Activated CD4-positive, alpha-beta T cell treated with anti-CD3 and anti-CD28 coated beads, Interleukin-2, amount 10 ng/mL, durations not matched to agents 7 days and 5 days (primary cell): ENCODE data around the gene OAS2. TPM values are rescaled to one million over a fixed set of nuclear protein-coding genes. Genes with fewer than 3 reads are reported as not detected.
A peak's percentile ranks its signal among the peaks of the same experiment; 100 is the strongest.
"Not testable (repeated sequence)": the region's sequence is repeated elsewhere in the genome, so short reads cannot be mapped to it uniquely, and the experiment has no call there.

Experiments used
- CTCF ChIA-PET: fragments of 350-600 bp; sonication (Branson Sonifier 250); formaldehyde crosslinking; loops from one replicate; lab custom pipeline; 2021; ENCODE audit warnings: antibody characterized with exemption; lab: Charles Lee
- POLR2A ChIA-PET: fragments of 350-600 bp; sonication (Branson Sonifier 250); formaldehyde crosslinking; loops from one replicate; lab custom pipeline; 2021; ENCODE audit warnings: antibody characterized with exemption; lab: Charles Lee
- DNase-seq: peaks from one replicate; pipeline ENCODE4 v3.0.0-alpha.2; 2020
- H3K27ac Mint-ChIP-seq: one replicate; pipeline ENCODE4 v1.8.0; 2021; ENCODE audit warnings: mild to moderate bottlenecking, moderate library complexity, mixed read lengths
- H3K27me3 Mint-ChIP-seq: one replicate; pipeline ENCODE4 v1.8.0; 2021; ENCODE audit warnings: mixed read lengths
- H3K36me3 Mint-ChIP-seq: one replicate; pipeline ENCODE4 v1.8.0; 2021; ENCODE audit warnings: low read depth, mixed read lengths
- H3K4me1 Mint-ChIP-seq: one replicate; pipeline ENCODE4 v1.8.0; 2021; ENCODE audit warnings: mixed read lengths
- H3K4me3 Mint-ChIP-seq: one replicate; pipeline ENCODE4 v1.8.0; 2021; ENCODE audit warnings: mild to moderate bottlenecking, moderate library complexity, mixed read lengths
- H3K9me3 Mint-ChIP-seq: one replicate; pipeline ENCODE4 v1.8.0; 2021; ENCODE audit warnings: mixed read lengths
- total RNA-seq, 2 experiments: library from RNA; stranded (reverse); gene quantifications; one replicate each; pipeline ENCODE4 v1.2.3, GENCODE V29; 2021

OAS2 gene
- total RNA-seq, 2 experiments from 2014 or later, result 294 to 420 TPM

DNA sequence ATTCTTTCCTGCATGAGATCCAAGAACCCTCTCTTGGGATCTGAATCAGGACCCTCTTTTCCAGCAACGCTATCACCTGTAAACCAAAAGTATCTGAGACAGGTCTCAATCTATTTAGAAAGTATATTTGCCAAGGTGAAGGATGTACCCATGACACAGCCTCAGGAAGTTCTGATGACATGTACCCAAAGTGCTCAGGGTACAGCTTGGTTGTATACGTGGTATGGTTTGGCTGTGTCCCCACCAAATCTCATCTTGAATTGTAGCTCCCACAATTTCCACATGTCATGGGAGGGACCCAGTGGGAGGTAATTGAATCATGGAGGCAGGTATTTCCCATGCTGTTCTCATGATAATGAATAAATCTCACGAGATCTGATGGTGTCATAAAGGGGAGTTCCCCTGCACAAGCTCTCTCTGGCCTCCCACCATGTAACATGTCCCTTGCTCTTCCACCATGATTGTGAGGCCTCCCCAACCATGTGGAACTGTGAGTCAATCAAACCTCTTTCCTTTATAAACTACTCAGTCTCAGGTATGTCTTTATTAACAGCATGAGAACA is 10.6 kb downstream of the OAS2 start:
- Mint-ChIP-seq H3K36me3 (peaks cover 98% of the 10 kb centered on the region), H3K27ac (peak overlapping the region; percentile 59), H3K4me1 (peaks cover 73% of the 10 kb centered on the region), H3K9me3 (peaks cover 20% of the 10 kb centered on the region)
- CTCF ChIA-PET, result interaction anchor here (0.7 to 2.7 kb wide), 3 partner anchors 10 to 21 kb away, joined by 3 to 12 read pairs (median 3); partner anchors contain the start of gene OAS2
- not testable (repeated sequence) for H3K4me3 Mint-ChIP-seq, DNase-seq, H3K27me3 Mint-ChIP-seq
- POLR2A ChIA-PET, result interaction anchor here (2.2 kb wide), 1 partner anchor 10 kb away, joined by 13 read pairs; the partner anchor contains the start of gene OAS2

GRCh38 chr12:112989806-112990205 is 11.5 kb downstream of the OAS2 start:
- Mint-ChIP-seq H3K27me3 (no peaks in the 10 kb centered on the region), H3K27ac (no peak overlapping the region), H3K4me1 (peaks cover 71% of the 10 kb centered on the region), H3K4me3 (no peak overlapping the region), H3K36me3 (peaks cover 94% of the 10 kb centered on the region), H3K9me3 (peaks cover 12% of the 10 kb centered on the region)
- DNase-seq, result no peak
- ChIA-PET CTCF (interaction anchor here (0.6 to 4.6 kb wide), 4 partner anchors 12 to 1175 kb away, joined by 3 to 45 read pairs (median 4); partner anchors contain the start of gene OAS2), POLR2A (no interaction called here)

DNA sequence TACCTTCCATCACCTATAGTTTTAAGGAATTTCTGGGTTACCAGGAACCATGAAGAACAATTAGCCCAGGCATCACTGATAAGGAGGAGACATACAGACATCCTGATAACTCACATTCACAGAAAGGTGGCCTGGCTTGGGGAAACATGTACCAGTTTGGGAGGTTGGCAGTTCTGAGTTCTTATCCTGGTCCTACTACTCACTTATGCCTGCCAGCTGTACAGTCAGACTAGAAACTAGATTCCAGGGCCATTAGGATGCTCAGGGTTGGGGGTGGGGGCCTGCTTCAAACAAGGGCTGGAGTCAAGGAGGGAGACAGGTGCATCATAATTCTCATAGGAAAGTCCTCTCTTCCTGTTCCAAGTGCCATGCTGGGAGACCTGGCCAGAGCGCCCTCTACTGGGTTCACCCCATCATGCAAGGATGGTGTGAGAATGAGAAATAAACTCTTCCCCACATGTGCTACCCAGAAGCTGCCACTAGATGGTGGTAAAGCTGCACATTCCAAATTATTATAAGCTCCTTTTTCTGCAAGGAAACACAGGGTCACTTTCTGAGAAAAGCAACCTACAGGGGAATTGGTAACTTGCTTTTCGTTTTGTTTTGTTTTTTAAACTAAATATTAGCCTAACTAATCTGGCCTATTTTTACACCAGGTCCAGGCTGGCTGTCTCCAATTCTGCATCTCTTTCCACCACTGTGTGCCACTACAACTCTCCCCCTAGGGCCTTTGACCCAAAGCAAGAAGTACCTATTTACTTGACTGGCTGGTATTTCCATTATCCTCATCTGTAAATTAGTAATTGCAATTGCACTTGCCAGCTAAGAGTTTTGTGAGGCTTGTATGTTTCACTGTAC is 14.5 kb downstream of the OAS2 start:
- H3K27me3 Mint-ChIP-seq, result no peaks in the 10 kb centered on the region
- POLR2A ChIA-PET, result interaction anchor here (0.6 to 1.4 kb wide), 2 partner anchors 15 to 636 kb away, joined by 3 to 4 read pairs; partner anchors contain the start of gene OAS2
- no peak overlapping the region for H3K4me3 Mint-ChIP-seq
- DNase-seq, result peak; percentile 69
- H3K9me3 Mint-ChIP-seq, result peaks cover 4% of the 10 kb centered on the region
- peaks cover 94% of the 10 kb centered on the region for H3K36me3 Mint-ChIP-seq
- CTCF ChIA-PET, result interaction anchor here (0.6 to 4.6 kb wide), 33 partner anchors 8 to 186 kb away, joined by 3 to 45 read pairs (median 4); partner anchors contain the start of genes OAS1, OAS2 and OAS3
- H3K4me1 Mint-ChIP-seq, result peaks cover 44% of the 10 kb centered on the region
- no peak overlapping the region for H3K27ac Mint-ChIP-seq

DNA sequence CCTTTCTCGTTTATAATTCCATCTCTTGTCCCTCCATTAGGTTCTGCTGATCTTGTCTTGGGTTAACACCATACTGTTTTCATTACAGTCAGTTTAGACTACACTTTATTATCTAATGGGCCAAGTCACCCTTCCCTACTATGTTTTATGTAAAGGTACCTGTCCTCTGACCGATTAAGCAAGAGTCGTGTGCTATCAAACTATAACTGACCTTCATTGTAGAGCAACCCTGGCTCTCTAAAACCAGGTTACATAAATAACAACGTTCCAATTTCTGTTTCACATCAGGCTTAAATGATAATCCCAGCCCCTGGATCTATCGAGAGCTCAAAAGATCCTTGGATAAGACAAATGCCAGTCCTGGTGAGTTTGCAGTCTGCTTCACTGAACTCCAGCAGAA is 16.7 kb downstream of the OAS2 start:
- CTCF ChIA-PET, result no interaction called here
- no peak for DNase-seq
- POLR2A ChIA-PET, result no interaction called here
- H3K4me3 Mint-ChIP-seq, result no peak overlapping the region
- no peak overlapping the region for H3K27ac Mint-ChIP-seq
- no peaks in the 10 kb centered on the region for H3K27me3 Mint-ChIP-seq
- no peaks in the 10 kb centered on the region for H3K9me3 Mint-ChIP-seq
- H3K4me1 Mint-ChIP-seq, result peaks cover 25% of the 10 kb centered on the region
- H3K36me3 Mint-ChIP-seq, result peaks cover 94% of the 10 kb centered on the region

- no peaks in the 10 kb centered on the region for H3K27me3 Mint-ChIP-seq
- no peaks in the 10 kb centered on the region for H3K9me3 Mint-ChIP-seq
- no peak for DNase-seq
- H3K36me3 Mint-ChIP-seq, result peaks cover 92% of the 10 kb centered on the region
- peaks cover 26% of the 10 kb centered on the region for H3K4me1 Mint-ChIP-seq
- ChIA-PET POLR2A (no interaction called here), CTCF (no interaction called here)
- no peak overlapping the region for H3K27ac Mint-ChIP-seq
- no peak overlapping the region for H3K4me3 Mint-ChIP-seq
These were observed 18.2 kb downstream of the OAS2 start for GRCh38 chr12:112996501-112996900.

GRCh38 chr12:112997506-112997905 is 19.2 kb downstream of the OAS2 start:
- H3K27me3 Mint-ChIP-seq, result no peaks in the 10 kb centered on the region
- no peak overlapping the region for H3K27ac Mint-ChIP-seq
- H3K36me3 Mint-ChIP-seq, result peaks cover 91% of the 10 kb centered on the region
- no peaks in the 10 kb centered on the region for H3K9me3 Mint-ChIP-seq
- DNase-seq, result no peak
- ChIA-PET POLR2A (no interaction called here), CTCF (interaction anchor here (1.2 to 1.8 kb wide), 2 partner anchors 20 to 48 kb away, joined by 6 read pairs; partner anchors contain the start of gene OAS2)
- peaks cover 20% of the 10 kb centered on the region for H3K4me1 Mint-ChIP-seq
- H3K4me3 Mint-ChIP-seq, result no peak overlapping the region

GRCh38 chr12:112998987-112999767 is 20.9 kb downstream of the OAS2 start:
- CTCF ChIA-PET, result interaction anchor here (1.3 kb wide), 1 partner anchor 37 kb away, joined by 3 read pairs; no protein-coding TSS in a partner anchor
- no peaks in the 10 kb centered on the region for H3K27me3 Mint-ChIP-seq
- no peaks in the 10 kb centered on the region for H3K9me3 Mint-ChIP-seq
- no peak for DNase-seq
- peaks cover 89% of the 10 kb centered on the region for H3K36me3 Mint-ChIP-seq
- H3K27ac Mint-ChIP-seq, result no peak overlapping the region
- H3K4me1 Mint-ChIP-seq, result peaks cover 9% of the 10 kb centered on the region
- POLR2A ChIA-PET, result no interaction called here
- H3K4me3 Mint-ChIP-seq, result no peak overlapping the region

- ChIA-PET CTCF (interaction anchor here (1.7 kb wide), 1 partner anchor 7 kb away, joined by 4 read pairs; no protein-coding TSS in a partner anchor), POLR2A (no interaction called here)
- Mint-ChIP-seq H3K4me3 (no peak overlapping the region), H3K9me3 (no peaks in the 10 kb centered on the region), H3K4me1 (peaks cover 6% of the 10 kb centered on the region), H3K27ac (no peak overlapping the region), H3K36me3 (peaks cover 93% of the 10 kb centered on the region), H3K27me3 (no peaks in the 10 kb centered on the region)
- DNase-seq, result no peak
These were observed 22.1 kb downstream of the OAS2 start for GRCh38 chr12:113000433-113000832.

DNA sequence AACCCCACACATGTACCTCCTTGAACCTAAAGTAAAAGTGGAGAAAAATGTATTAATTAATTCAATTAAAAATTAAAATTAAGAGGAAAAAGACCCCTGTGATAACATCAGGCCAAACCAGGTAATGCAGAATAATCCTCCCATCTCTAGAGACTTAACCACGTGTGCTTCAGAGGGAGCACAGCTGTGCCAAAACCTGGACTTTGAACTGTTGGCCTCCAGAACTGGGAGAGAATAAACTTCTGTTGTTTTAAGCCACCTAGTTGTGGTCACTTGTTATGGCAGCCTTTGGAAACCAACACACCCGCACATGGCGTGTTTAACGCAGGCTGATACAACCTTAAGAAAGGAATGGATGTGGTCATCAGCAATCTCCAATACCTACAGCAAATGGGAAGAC is 23.8 kb downstream of the OAS2 start:
- H3K27ac Mint-ChIP-seq, result no peak overlapping the region
- peaks cover 91% of the 10 kb centered on the region for H3K36me3 Mint-ChIP-seq
- peaks cover 6% of the 10 kb centered on the region for H3K4me1 Mint-ChIP-seq
- no peak for DNase-seq
- no peaks in the 10 kb centered on the region for H3K9me3 Mint-ChIP-seq
- no peak overlapping the region for H3K4me3 Mint-ChIP-seq
- no peaks in the 10 kb centered on the region for H3K27me3 Mint-ChIP-seq
- POLR2A ChIA-PET, result no interaction called here
- CTCF ChIA-PET, result interaction anchor here (0.6 to 1.3 kb wide), 2 partner anchors 10 to 12 kb away, joined by 4 read pairs; no protein-coding TSS in a partner anchor

DNA sequence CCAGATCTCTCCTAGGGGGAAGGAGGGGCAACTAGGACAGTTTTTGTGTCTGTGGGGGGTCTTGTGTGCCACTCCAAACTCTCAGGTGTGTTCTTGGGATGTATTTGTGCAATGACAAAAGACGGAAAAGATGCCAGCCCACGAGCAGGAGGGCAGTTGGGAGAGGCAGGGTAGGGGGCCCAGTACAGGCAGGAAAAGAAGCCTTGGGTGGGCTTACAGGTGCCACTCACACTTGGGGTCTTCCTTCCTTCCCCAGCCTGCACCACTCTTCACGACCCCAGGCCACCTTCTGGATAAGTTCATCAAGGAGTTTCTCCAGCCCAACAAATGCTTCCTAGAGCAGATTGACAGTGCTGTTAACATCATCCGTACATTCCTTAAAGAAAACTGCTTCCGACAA is 24.4 kb downstream of the OAS2 start:
- Mint-ChIP-seq H3K36me3 (peaks cover 89% of the 10 kb centered on the region), H3K4me1 (peaks cover 6% of the 10 kb centered on the region), H3K4me3 (no peak overlapping the region), H3K27me3 (no peaks in the 10 kb centered on the region), H3K9me3 (no peaks in the 10 kb centered on the region), H3K27ac (no peak overlapping the region)
- CTCF ChIA-PET, result interaction anchor here (1.0 kb wide), 1 partner anchor 10 kb away, joined by 4 read pairs; no protein-coding TSS in a partner anchor
- DNase-seq, result no peak
- POLR2A ChIA-PET, result no interaction called here

GRCh38 chr12:113003636-113004035 is 25.3 kb downstream of the OAS2 start:
- ChIA-PET CTCF (interaction anchor here (1.0 kb wide), 1 partner anchor 11 kb away, joined by 4 read pairs; no protein-coding TSS in a partner anchor), POLR2A (no interaction called here)
- Mint-ChIP-seq H3K27ac (no peak overlapping the region), H3K4me1 (peaks cover 6% of the 10 kb centered on the region), H3K9me3 (no peaks in the 10 kb centered on the region), H3K4me3 (no peak overlapping the region), H3K27me3 (no peaks in the 10 kb centered on the region), H3K36me3 (peaks cover 88% of the 10 kb centered on the region)
- DNase-seq, result no peak

GRCh38 chr12:113005762-113006161 is 27.4 kb downstream of the OAS2 start:
- POLR2A ChIA-PET, result no interaction called here
- Mint-ChIP-seq H3K9me3 (peaks cover 9% of the 10 kb centered on the region), H3K27ac (no peak overlapping the region), H3K36me3 (peaks cover 88% of the 10 kb centered on the region), H3K4me3 (no peak overlapping the region), H3K4me1 (no peaks in the 10 kb centered on the region), H3K27me3 (no peaks in the 10 kb centered on the region)
- DNase-seq, result no peak
- CTCF ChIA-PET, result interaction anchor here (0.6 to 6.4 kb wide), 4 partner anchors 14 to 142 kb away, joined by 3 to 44 read pairs (median 4); no protein-coding TSS in a partner anchor
